ENCODE results near the gene COQ2. TPM values are rescaled to one million over a fixed set of nuclear protein-coding genes. Genes with fewer than 3 reads are reported as not detected.

COQ2 gene
- polyA plus RNA-seq, 1 of the 3 experiments (the other 2 are of a cell fraction) = 14.8 TPM

DNA sequence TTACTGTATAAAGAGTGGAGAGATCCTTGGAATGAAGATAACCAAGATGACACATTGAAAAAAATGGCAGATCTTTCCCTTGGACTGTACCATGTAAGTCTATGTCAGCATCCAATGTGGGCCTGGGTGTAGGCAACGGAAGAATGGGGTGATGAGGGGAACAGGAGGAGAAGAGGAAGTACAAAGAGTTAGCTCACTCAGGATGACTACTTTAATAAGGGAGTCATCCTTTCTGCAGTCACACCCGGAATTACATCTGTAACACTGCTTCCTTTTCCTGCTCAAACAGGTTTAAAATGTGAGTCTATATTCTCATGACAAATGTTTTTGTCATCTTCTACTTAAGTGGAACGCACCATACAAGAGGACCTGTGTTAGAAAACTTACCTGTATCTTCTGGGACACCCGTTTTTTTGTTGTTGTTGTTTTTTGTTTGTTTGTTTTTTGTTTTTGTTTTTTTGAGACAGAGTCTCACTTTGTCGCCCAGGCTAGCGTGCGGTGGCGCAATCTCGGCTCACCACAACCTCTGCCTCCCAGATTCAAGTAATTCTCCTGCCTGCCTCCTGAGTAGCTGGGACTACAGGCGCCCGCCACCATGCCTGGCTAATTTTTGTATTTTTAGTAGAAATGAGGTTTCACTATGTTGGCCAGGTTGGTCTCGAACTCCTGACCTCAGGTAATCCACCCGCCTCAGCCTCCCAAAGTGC lies 32.0 kb upstream of the COQ2 start:
- WGBS (ENCODE audit: low lambda C conversion rate) = 58% methylated on average over 13 of the region's 13 CpGs
- no peaks in the 10 kb centered on the region for H3K9me2 ChIP-seq

DNA sequence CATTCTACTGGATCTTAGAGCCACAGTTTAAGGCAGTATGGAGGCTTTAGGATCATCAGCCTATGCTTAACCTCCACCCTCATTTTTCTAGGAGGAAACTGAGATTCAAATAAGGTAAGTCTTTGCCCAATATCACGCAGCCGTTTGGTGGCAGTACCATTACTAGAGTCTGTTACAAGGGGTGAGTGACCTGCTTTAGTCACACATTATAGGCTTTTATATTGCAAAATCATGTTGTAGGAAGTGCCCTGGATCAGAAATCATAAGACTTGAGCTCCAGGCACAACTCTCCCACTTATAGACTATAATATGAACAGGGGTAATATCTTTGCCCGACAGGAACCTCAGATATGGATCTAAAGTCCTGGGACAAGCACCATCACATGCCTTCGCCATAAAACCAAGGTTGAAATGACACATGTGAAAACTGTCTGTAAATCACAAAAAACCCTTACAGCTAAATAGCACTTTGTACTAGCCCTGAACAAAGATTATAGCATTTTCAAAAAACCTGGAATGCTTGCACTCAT lies 30.8 kb upstream of the COQ2 start:
- Histone ChIP-seq H3K9ac (no peak overlapping the region), H3K4me2 (no peak overlapping the region), H3K27ac (ENCODE audit: low read depth in 2 of 2, low read length in 1 of 2) (no peak overlapping the region), H3K9me3 (no peaks in the 10 kb centered on the region), H3K4me3 (ENCODE audit: low read depth in 2 of 2, low read length in 1 of 2) (no peak overlapping the region), H3K27me3 (ENCODE audit: insufficient read depth) (no peaks in the 10 kb centered on the region; the same call in 1 of the 2 replicates), H3K79me2 (ENCODE audit: insufficient read depth) (no peaks in the 10 kb centered on the region), H3K4me1 (ENCODE audit: control insufficient read depth in 1 of 2, insufficient read depth in 2 of 2, low read depth in 1 of 2, low read length in 1 of 2) (no peaks in the 10 kb centered on the region), H3K36me3 (replicated peaks in 1 of 2; ENCODE audit: control insufficient read depth in 1 of 2, insufficient read depth in 2 of 2, low read length in 1 of 2) (no peaks in the 10 kb centered on the region), H2AFZ (ENCODE audit: low read depth) (no peak overlapping the region), H3K9me2 (no peaks in the 10 kb centered on the region), H4K20me1 (ENCODE audit: insufficient read depth) (no peaks in the 10 kb centered on the region), H3F3A (replicated peaks; ENCODE audit: insufficient read depth) (no peaks in the 10 kb centered on the region)
- TF ChIP-seq FOXM1 (IDR thresholded peaks at IDR 0.05; ENCODE audit: low read depth) = no peak
- no peak for TF ChIP-seq EZH2phosphoT487 (IDR thresholded peaks at IDR 0.05; ENCODE audit: borderline replicate concordance, low read depth)
- TF ChIP-seq, protein P1, sequence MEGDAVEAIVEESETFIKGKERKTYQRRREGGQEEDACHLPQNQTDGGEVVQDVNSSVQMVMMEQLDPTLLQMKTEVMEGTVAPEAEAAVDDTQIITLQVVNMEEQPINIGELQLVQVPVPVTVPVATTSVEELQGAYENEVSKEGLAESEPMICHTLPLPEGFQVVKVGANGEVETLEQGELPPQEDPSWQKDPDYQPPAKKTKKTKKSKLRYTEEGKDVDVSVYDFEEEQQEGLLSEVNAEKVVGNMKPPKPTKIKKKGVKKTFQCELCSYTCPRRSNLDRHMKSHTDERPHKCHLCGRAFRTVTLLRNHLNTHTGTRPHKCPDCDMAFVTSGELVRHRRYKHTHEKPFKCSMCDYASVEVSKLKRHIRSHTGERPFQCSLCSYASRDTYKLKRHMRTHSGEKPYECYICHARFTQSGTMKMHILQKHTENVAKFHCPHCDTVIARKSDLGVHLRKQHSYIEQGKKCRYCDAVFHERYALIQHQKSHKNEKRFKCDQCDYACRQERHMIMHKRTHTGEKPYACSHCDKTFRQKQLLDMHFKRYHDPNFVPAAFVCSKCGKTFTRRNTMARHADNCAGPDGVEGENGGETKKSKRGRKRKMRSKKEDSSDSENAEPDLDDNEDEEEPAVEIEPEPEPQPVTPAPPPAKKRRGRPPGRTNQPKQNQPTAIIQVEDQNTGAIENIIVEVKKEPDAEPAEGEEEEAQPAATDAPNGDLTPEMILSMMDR (IDR thresholded peaks at IDR 0.05) = no peak
- TF ChIP-seq, protein P2, sequence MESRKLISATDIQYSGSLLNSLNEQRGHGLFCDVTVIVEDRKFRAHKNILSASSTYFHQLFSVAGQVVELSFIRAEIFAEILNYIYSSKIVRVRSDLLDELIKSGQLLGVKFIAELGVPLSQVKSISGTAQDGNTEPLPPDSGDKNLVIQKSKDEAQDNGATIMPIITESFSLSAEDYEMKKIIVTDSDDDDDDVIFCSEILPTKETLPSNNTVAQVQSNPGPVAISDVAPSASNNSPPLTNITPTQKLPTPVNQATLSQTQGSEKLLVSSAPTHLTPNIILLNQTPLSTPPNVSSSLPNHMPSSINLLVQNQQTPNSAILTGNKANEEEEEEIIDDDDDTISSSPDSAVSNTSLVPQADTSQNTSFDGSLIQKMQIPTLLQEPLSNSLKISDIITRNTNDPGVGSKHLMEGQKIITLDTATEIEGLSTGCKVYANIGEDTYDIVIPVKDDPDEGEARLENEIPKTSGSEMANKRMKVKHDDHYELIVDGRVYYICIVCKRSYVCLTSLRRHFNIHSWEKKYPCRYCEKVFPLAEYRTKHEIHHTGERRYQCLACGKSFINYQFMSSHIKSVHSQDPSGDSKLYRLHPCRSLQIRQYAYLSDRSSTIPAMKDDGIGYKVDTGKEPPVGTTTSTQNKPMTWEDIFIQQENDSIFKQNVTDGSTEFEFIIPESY (IDR thresholded peaks at IDR 0.05; ENCODE audit: borderline replicate concordance, low read depth) = no peak
- no peak for TF ChIP-seq FOSL2 (IDR thresholded peaks at IDR 0.05; ENCODE audit: borderline replicate concordance, low read depth)
- TF ChIP-seq, protein P3, sequence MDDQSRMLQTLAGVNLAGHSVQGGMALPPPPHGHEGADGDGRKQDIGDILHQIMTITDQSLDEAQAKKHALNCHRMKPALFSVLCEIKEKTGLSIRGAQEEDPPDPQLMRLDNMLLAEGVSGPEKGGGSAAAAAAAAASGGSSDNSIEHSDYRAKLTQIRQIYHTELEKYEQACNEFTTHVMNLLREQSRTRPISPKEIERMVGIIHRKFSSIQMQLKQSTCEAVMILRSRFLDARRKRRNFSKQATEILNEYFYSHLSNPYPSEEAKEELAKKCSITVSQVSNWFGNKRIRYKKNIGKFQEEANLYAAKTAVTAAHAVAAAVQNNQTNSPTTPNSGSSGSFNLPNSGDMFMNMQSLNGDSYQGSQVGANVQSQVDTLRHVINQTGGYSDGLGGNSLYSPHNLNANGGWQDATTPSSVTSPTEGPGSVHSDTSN (IDR thresholded peaks at IDR 0.05) = no peak
- TF ChIP-seq SMC3 (IDR thresholded peaks at IDR 0.05; ENCODE audit: low read depth, low read length) = no peak
- TF ChIP-seq JUND (IDR thresholded peaks at IDR 0.05) = no peak
- no peak for TF ChIP-seq TEAD4 (IDR thresholded peaks at IDR 0.05; ENCODE audit: borderline replicate concordance, insufficient read depth)
- ChIA-PET POLR2A (no interaction called here), CTCF (interaction anchor here (1.0 to 1.5 kb wide), 2 partner anchors 30 to 55 kb away, joined by 3 read pairs; partner anchors contain the start of gene COQ2)
- no peak for DNase-seq
- WGBS (ENCODE audit: low lambda C conversion rate) = 51% methylated on average over 4 of the region's 4 CpGs

More for the DNA sequence above, 32.0 kb upstream of the COQ2 start:
- H3K4me1 ChIP-seq (ENCODE audit: control insufficient read depth in 1 of 2, insufficient read depth in 2 of 2, low read depth in 1 of 2, low read length in 1 of 2) = no peaks in the 10 kb centered on the region
- no peak overlapping the region for H3K9ac ChIP-seq
- POLR2A ChIA-PET = no interaction called here
- no peaks in the 10 kb centered on the region; the same call in 1 of the 2 replicates for H3K27me3 ChIP-seq (ENCODE audit: insufficient read depth)
- H3K9me3 ChIP-seq = no peaks in the 10 kb centered on the region
- H3K4me2 ChIP-seq = no peak overlapping the region
- no peak for TF ChIP-seq JUND (IDR thresholded peaks at IDR 0.05)
- TF ChIP-seq, protein P1 (IDR thresholded peaks at IDR 0.05) = no peak
- no peak for TF ChIP-seq TAF1 (IDR thresholded peaks at IDR 0.05; ENCODE audit: borderline replicate concordance, low read depth, low read length)
- no peak for TF ChIP-seq RFX5 (IDR thresholded peaks at IDR 0.05; ENCODE audit: low read length)
- no peak for TF ChIP-seq TCF12 (IDR thresholded peaks at IDR 0.05)
- TF ChIP-seq MXI1 (IDR thresholded peaks at IDR 0.05; ENCODE audit: low read depth, low read length) = no peak
- TF ChIP-seq, protein P4, sequence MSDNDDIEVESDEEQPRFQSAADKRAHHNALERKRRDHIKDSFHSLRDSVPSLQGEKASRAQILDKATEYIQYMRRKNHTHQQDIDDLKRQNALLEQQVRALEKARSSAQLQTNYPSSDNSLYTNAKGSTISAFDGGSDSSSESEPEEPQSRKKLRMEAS (IDR thresholded peaks at IDR 0.05; ENCODE audit: low read depth) = no peak
- TF ChIP-seq FOXM1 (IDR thresholded peaks at IDR 0.05; ENCODE audit: low read depth) = no peak
- H3K36me3 ChIP-seq (replicated peaks in 1 of 2; ENCODE audit: control insufficient read depth in 1 of 2, insufficient read depth in 2 of 2, low read length in 1 of 2) = no peaks in the 10 kb centered on the region
- H4K20me1 ChIP-seq (ENCODE audit: insufficient read depth) = no peaks in the 10 kb centered on the region
- CTCF ChIA-PET = no interaction called here
- no peaks in the 10 kb centered on the region for H3F3A ChIP-seq (replicated peaks; ENCODE audit: insufficient read depth)
- no peak overlapping the region for H3K4me3 ChIP-seq (ENCODE audit: low read depth in 2 of 2, low read length in 1 of 2)
- no peaks in the 10 kb centered on the region for H3K79me2 ChIP-seq (ENCODE audit: insufficient read depth)
- H2AFZ ChIP-seq (ENCODE audit: low read depth) = no peak overlapping the region
- H3K27ac ChIP-seq (ENCODE audit: low read depth in 2 of 2, low read length in 1 of 2) = no peak overlapping the region
- DNase-seq = no peak

All from SK-N-SH (cell line).